ENCODE data around the gene DYNLL1.
A peak's percentile ranks its signal among the peaks of the same experiment; 100 is the strongest.
"Not testable (repeated sequence)": the region's sequence is repeated elsewhere in the genome, so short reads cannot be mapped to it uniquely, and the experiment has no call there.

The DYNLL1 gene

GRCh38 chr12:120473807-120474615 lies 21.9 kb upstream of the DYNLL1 start:
- no peak for DNase-seq (ENCODE audit: low read depth, low spot score)

- no peak for DNase-seq (ENCODE audit: low read depth, low spot score)
Observed at GRCh38 chr12:120474616-120474960, 21.3 kb upstream of the DYNLL1 start.

DNA sequence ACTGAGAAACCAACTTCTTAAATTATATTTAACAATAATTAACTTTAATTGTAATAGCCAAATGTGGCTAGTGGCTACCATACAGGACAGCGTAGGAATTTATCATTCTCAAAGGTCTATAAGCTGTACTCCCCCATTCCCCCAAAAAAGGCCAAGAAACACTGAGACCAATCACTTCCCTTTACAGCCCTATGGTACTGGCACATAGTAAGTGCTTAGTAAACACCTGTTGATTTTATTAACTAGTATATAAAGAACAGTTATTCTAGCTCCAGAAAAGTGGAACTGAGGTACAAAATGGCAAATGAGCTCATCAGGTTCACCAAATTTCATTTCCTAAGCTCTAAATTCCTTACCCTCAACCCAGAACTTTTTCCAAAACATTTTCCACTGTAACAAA lies 20.3 kb upstream of the DYNLL1 start:
- DNase-seq (ENCODE audit: low read depth, low spot score): no peak

GRCh38 chr12:120479458-120479857 lies 16.5 kb upstream of the DYNLL1 start:
- no peak for DNase-seq (ENCODE audit: low read depth, low spot score)

DNA sequence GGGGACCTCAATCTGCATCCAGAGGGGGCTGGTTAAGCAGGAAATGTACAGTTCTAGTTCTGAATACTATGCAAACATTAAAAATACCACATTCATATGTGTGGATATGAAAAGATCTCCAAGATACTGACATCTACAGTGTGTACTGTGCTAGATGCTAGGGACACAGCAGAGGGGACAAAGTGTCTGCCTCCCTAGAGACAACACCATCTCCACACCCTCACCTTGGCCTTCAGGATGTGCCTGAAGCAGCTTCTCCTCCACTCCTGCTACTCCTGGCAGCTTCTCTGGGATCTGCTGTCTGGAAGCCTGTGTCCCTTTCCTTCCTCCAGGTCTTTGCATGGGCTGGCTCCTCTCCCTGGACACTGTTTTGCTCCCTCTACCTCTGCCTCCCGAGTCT lies 15.7 kb upstream of the DYNLL1 start:
- no peak for DNase-seq (ENCODE audit: low read depth, low spot score)

GRCh38 chr12:120481022-120481767 lies 14.7 kb upstream of the DYNLL1 start:
- no peak for DNase-seq (ENCODE audit: low read depth, low spot score)

GRCh38 chr12:120483621-120484020 lies 12.3 kb upstream of the DYNLL1 start:
- no peak for DNase-seq (ENCODE audit: low read depth, low spot score)

- DNase-seq (ENCODE audit: low read depth, low spot score): no peak
Observed at GRCh38 chr12:120485961-120486881, 9.7 kb upstream of the DYNLL1 start.

DNA sequence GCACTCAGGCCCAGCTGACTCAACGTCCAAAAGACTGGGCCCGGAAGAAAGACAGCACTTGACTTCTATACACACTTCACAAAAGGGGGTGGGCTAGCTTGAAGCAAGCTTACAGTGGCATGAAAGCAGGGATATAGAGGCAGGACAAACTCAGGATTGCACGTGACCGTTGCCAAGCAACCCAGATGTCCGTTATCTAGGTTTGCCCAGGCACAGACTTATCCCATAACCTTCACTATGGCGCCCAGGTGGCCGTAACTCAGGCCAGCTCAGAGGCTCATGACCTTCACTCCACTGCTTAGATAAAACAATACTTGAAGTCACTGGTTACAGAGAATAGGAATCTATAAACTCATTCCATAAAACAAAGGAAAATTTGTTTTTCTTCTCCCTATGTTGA lies 8.4 kb upstream of the DYNLL1 start:
- not testable (repeated sequence) for DNase-seq (ENCODE audit: low read depth, low spot score)

GRCh38 chr12:120488057-120488640 lies 7.8 kb upstream of the DYNLL1 start:
- no peak for DNase-seq (ENCODE audit: low read depth, low spot score)

DNA sequence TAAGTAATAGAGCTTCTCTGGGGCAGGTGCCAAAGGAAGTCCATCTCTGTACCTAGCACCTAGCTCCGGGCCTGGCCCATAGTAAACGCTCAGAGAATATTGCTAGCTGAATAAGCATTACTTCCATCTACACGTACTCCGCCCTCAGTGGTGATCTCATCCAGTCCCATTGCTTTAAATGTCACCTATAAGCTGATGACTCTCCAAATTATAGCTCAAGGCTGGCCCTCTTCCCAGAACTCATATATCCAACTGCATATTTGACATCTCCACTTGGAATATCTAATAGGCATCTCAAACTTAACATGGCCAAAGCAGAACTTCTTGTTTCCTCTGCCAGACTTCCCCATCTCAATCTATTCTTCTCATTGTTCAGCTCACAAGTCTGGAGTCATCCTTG lies 6.9 kb upstream of the DYNLL1 start:
- no peak for DNase-seq (ENCODE audit: low read depth, low spot score)

- no peak for DNase-seq (ENCODE audit: low read depth, low spot score)
Observed at GRCh38 chr12:120490325-120490724, 5.6 kb upstream of the DYNLL1 start.

GRCh38 chr12:120490833-120491512 lies 4.9 kb upstream of the DYNLL1 start:
- no peak for DNase-seq (ENCODE audit: low read depth, low spot score)

GRCh38 chr12:120495186-120495730 lies 655 bp upstream of the DYNLL1 start:
- DNase-seq (ENCODE audit: low read depth, low spot score): no peak

- peak; percentile 2 for DNase-seq (ENCODE audit: low read depth, low spot score)
Observed at GRCh38 chr12:120496413-120497340, 764 bp downstream of the DYNLL1 start.

DNA sequence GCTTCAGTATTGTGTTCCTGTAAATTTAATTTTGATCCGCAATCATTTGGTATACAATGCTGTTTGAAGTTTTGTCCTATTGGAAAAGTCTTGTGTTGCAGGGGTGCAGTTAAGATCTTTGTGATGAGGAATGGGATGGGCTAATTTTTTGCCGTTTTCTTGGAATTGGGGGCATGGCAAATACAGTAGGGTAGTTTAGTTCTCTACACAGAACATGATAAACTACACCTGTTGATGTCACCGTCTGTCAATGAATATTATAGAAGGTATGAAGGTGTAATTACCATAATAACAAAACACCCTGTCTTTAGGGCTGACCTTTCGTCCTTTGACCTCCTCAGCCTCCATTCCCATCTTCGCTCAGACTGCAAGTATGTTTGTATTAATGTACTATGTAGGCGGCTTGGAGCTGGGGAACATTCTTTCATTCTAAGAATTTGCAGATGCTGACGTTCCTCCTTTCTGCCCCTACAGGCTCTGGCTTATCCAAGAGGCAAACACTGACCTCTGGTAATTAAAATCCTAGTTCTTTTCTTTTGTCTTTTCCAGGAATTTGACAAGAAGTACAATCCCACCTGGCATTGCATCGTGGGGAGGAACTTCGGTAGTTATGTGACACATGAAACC lies 1.7 kb downstream of the DYNLL1 start:
- DNase-seq (ENCODE audit: low read depth, low spot score): no peak

GRCh38 chr12:120498870-120499515 lies 3.1 kb downstream of the DYNLL1 start:
- DNase-seq (ENCODE audit: low read depth, low spot score): no peak

DNA sequence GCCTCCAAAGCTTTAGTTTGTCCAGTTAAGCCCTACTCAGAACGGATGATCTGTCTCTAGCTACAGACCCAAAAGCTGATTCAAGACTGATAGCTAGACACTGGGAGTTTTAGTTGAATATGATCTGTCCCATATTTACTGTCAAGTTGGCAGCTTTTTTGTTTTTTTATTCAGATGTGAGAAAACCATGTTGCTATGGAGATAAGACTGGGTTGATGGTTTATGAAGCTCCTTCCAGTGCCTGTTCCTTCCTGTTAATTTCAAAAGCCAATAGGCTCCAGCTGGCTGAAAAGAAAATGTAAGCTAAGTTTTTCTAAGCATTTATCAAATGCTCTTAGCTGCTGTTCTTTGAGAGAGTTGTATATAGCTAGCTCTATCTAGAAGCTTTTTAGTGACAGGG lies 4.7 kb downstream of the DYNLL1 start:
- DNase-seq (ENCODE audit: low read depth, low spot score): no peak

GRCh38 chr12:120504587-120504986 lies 8.7 kb downstream of the DYNLL1 start:
- DNase-seq (ENCODE audit: low read depth, low spot score): no peak

Measured in activated naive CD8-positive, alpha-beta T cell treated with anti-CD3 and anti-CD28 coated beads, Interleukin-2, amount 50 U/mL, for 16 hours (primary cell).